Activated CD8-positive, alpha-beta memory T cell treated with anti-CD3 and anti-CD28 coated beads, Interleukin-2, amount 50 U/mL, for 1 hour (primary cell): ENCODE results near the gene GLYATL2.

Experiments used
- DNase-seq: peaks from one replicate; pipeline ENCODE4 v3.0.0-alpha.2; 2020; ENCODE audit errors: extremely low read depth

GLYATL2 gene

DNA sequence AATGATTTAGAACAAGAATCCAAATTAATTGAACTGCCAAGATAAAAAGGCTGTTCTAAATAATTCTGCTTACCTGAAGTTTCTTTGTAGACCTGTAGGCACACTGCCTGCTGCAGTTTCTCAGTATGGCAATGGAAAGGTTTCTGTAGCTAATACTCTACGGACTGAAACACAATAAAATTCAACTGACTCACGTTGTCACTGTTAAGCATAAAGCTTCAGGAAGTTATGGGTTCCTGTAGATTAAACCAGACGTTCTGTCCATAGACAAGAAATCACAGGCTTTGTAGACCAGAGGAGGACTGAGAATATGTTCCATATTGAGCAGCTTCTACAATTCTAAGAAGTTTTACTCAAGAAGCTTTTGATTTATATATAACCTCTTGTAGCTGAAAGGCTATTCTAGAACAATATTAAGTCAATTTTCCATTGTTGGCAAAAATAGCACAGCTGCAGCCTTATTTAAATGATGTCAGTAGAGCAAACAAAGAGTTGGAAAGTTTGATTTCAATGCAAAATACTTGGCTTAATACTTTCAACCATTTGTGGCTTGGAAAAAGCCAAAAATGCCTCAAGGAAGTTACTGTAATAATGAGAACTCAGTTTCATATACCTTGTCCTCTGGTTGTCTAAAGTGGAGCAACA lies at the start of gene GLYATL2:
Gene GLYATL2, minus strand, starts transcription at position 344 of the 645 bp plus-strand sequence. CDS start 5,092 bp downstream, outside the sequence.
- DNase-seq, result no peak

- DNase-seq, result no peak
Observed at GRCh38 chr11:58893899-58894298, 49.4 kb upstream of the GLYATL2 start.

GRCh38 chr11:58888579-58888978 lies 44.1 kb upstream of the GLYATL2 start:
- no peak for DNase-seq

DNA sequence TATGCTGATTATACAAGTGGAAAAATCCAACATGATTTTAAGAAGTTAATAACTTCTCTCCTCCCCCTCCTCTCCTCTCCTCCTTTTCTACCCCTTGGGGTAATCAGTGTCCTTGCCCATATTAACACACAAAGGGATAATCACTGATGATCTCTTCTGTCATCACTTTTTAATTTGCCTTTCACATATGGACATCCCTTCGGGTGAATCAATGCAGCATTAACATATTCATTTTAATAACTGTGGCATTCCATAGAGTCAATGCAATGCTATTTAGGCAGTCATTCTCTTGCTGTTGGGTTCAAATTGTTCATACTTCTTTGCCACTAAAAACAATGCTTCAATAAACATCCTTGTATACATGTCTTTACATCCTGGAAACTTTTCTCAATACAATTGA lies 42.9 kb upstream of the GLYATL2 start:
- no peak for DNase-seq

- no peak for DNase-seq
Observed at GRCh38 chr11:58880625-58881024, 36.1 kb upstream of the GLYATL2 start.

DNA sequence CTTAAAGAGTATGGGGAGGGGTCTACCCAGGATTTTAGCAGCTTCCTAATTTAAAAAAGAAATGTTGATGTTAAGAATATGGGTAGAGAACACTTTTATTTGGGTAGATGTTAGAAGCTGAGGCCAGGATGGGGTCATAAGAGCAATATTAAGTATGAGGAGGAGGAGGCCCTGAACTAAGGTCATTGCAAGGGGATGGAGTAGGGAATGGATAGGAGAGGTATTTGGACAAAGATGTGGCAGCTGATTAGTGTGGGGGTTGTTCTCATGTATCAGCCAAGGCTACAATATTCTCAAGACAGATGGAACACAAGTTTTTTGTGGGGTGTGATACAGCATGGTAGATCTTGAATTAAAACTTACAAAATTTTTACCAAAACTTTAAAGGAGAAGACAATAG lies 35.7 kb upstream of the GLYATL2 start:
- no peak for DNase-seq

- no peak for DNase-seq
Observed at GRCh38 chr11:58867556-58867955, 23.1 kb upstream of the GLYATL2 start.

- no peak for DNase-seq
Observed at GRCh38 chr11:58866788-58867187, 22.3 kb upstream of the GLYATL2 start.

GRCh38 chr11:58864335-58864734 lies 19.8 kb upstream of the GLYATL2 start:
- DNase-seq, result no peak

GRCh38 chr11:58863697-58864096 lies 19.2 kb upstream of the GLYATL2 start:
- DNase-seq, result no peak

DNA sequence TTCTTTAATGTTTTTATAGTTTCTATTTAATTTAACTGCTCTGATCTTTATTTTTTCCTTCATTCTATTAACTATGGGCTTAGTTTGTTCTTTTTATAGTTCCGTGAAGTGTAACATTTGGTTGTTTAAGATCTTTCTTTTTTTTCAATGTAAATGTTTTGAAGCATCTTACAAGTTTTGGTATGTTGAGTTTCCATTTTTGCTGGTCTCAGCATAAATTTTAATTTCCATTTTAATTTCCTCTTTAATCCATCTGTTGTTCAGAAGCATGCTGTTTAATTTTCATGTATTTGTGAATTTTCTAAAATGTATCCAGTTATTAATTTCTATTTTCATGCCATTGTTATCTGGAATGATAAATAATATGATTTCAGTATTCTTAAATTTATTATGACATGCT lies 17.0 kb upstream of the GLYATL2 start:
- no peak for DNase-seq

DNA sequence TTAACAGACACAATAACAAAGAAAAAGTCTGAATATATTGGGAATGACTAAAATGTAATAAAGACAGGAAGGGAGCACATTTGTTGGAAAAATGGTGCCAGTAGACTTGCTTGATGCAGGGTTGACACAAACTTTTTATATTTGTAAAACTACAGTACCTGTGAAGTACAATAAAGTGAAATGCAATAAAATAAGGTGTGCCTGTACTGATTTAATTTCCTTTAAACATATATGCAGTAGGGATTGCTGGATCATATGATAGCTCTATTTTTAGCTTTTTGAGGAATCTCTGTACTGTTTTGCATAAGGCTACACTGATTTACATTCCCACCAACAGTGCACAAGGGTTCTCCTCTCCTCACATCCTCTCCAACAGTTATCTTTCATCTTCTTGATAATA lies 12.3 kb upstream of the GLYATL2 start:
- DNase-seq, result no peak

- no peak for DNase-seq
Observed at GRCh38 chr11:58845386-58845785, 882 bp upstream of the GLYATL2 start.

- no peak for DNase-seq
Observed at GRCh38 chr11:58837707-58838388, 6.7 kb downstream of the GLYATL2 start.

DNA sequence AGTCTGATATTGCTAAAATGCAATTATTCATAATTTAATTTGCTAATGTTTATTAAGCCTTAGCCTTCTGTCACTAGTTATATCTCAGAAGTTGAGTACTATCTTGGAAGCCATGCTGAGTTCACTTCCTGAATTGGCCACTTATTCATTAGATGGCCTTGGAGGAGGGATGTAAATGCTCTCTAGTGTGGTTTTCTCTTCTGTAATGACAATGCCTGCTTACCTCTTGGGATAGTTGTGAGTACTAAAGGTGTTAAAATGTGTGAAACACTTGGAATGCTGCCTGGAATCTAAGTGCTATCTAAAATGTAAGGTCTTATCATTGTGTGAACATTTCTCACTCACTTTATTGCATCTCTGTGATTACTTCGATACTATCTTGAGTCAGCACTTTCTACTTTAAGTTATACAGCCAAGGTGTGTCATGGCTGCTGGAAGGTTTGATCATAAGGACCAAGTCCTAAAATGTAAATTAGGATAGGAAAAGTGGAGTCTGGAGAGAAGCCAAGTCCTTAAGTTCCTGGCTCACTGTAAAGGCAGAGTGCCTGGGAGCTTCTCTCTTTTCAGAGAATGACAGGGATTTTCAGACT lies 12.4 kb downstream of the GLYATL2 start:
- DNase-seq, result no peak

GRCh38 chr11:58830673-58831301 lies 13.7 kb downstream of the GLYATL2 start:
- no peak for DNase-seq

DNA sequence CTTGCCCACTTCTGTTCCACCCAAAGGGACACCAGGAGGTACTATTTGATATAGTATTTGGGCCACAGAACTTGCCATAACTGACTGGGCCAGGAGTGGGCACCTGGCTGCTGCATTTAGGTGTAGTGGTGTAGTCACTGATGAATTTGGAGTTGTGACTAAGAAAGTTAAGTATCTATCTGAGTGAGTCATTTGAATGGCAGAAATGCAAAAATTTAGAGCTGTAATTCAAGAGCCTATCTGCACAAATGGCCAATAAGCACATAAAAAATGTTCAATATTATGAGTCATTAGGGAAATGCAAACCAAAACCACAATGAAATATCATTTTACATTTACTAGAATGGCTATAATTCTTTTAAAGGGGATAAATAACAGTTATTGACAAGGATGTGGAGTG lies 14.7 kb downstream of the GLYATL2 start:
- DNase-seq, result no peak

- DNase-seq, result no peak
Observed at GRCh38 chr11:58813693-58814092, 30.8 kb downstream of the GLYATL2 start.

- no peak for DNase-seq
Observed at GRCh38 chr11:58811499-58811898, 33.0 kb downstream of the GLYATL2 start.

DNA sequence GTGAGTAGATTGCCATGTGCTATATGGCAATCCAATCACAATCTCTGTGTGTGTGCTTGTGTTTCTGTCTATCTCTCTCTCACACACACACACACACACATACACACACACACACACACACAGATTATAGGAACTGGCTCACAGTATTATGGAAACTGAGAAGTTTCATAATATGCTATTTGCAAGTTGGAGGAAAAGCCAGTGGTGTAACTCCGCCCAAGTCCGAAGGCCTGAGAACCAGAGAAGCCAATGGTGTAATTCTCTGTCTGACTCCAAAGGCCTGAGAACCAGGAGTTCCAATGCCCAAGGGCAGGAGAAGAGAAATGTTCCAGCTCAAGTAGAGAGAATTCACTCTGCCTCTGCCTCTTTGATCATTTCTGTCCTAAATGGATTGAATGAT lies 37.2 kb downstream of the GLYATL2 start:
- DNase-seq, result no peak

DNA sequence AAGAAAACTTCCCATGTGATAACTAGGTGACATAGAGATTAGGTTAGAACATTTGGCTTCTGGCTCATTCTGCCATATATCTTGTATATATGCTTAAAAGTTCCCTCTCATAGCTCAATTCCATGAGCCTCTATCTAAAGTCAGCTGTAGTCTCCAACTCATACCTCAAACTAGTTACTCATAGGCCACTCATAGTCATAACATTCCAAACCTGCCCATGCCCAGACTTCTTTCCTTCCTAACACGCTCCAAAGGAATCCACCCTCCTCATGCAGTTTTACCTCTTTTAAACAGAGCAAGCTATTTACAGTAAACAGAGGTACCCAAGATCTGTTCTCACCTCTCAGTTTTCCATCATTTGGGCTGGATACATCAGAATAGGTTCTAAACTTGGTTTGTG lies 39.4 kb downstream of the GLYATL2 start:
- DNase-seq, result no peak

- DNase-seq, result no peak
Observed at GRCh38 chr11:58801974-58802545, 42.4 kb downstream of the GLYATL2 start.
